ENCODE measurements around the gene PHKG2. TPM values are rescaled to one million over a fixed set of nuclear protein-coding genes. Genes with fewer than 3 reads are reported as not detected.
A peak's percentile ranks its signal among the peaks of the same experiment; 100 is the strongest.
"Not testable (repeated sequence)": the region's sequence is repeated elsewhere in the genome, so short reads cannot be mapped to it uniquely, and the experiment has no call there.

PHKG2 gene, protein sequence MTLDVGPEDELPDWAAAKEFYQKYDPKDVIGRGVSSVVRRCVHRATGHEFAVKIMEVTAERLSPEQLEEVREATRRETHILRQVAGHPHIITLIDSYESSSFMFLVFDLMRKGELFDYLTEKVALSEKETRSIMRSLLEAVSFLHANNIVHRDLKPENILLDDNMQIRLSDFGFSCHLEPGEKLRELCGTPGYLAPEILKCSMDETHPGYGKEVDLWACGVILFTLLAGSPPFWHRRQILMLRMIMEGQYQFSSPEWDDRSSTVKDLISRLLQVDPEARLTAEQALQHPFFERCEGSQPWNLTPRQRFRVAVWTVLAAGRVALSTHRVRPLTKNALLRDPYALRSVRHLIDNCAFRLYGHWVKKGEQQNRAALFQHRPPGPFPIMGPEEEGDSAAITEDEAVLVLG
- total RNA-seq = 34.4 and 42.1 TPM in 2 replicates
- 33.1 TPM for polyA plus RNA-seq (2012)

- peak; percentile 99 for DNase-seq (ENCODE audit: low read depth)
These were observed at the start of gene PHKG2 for GRCh38 chr16:30747799-30748633. Gene PHKG2 (plus strand): TSS chr16:30748425. CDS start chr16:30748821, 396 bp downstream.

DNA sequence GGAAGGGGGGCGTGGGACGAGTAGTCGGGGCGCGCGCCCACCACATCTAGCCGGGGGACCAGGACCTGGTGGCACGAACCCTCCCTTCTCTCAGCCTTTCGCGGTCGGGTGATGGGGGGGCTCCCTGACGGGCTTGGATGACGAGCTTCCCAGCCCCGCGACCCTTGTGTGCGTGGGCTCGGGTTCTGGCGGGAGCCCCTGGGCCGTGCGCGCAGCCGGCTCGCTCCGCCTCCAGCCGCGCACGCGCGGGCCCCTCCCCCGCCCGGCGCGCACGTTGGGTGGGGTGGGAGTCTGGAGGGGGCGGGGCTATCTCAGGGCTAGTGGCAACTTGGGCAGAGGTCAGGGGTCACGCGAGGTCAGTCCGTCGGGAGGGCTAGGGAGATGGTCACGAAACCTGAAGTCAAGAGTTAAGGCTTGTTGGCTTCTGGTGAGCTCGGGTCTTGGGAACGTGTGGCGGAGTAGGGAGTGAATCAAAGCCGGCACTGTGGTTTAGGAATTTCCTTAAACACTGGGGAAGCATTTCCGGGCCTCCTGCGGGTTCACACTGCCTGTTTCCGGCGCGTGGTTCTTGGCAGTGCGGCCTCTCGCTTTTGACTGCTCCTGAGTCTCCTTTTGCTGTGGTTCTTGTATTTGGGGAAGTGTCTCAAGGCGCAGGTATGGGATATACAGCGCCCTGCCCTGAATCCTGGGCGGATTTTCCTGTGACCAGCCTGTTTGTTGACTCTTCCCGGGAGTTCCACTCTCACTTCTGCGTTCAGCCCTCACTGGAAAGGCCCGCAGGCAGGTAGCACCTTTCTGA is 49.2 kb upstream of the PHKG2 start, which contains the start of gene SRCAP:
SRCAP (plus strand) TSS at position 356 of the 799 bp plus-strand sequence. CDS start 1,654 bp downstream, outside the sequence.
- DNase-seq (ENCODE audit: low read depth) = peak; percentile 80

GRCh38 chr16:30699615-30700099 is 48.6 kb upstream of the PHKG2 start:
- no peak for DNase-seq (ENCODE audit: low read depth)

DNA sequence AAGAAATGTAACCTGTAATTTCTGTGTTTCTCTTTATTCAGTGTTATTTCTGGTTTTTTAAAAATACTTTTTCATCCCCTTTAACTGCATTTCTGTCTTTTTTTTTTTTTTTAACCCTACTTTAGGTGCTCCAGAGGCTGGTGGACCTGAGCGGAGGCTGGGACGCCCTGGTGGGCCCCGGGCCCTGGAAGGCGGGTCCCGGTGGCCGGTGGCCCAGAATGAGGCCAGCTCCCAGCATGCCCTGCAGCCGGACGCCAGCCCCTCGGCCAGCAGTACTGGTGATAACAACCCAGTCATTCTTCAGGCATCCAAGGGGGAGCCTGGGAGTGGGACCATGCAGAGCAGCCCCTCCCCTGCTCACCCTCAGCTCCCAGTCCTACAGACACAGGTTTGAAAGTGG is 47.7 kb upstream of the PHKG2 start:
- no peak for DNase-seq (ENCODE audit: low read depth)

DNA sequence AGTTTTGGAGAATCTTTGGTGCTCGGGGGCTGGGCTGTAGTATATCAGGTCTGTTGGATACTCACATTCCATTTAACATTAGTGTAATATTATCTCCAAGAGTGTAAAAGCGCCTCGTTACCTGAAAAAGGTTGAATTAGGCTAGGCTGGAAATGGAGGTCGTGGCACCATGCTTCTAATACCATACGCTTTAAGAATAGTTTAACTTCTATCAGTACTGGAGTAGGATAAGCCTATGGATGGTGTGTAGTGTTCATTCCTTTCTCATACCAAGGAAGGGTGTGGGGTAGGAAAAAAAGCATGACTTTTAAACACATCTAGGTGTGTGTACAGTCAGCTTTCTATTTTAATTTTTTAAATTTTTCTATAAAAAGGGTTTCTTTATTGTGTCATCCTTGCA is 47.3 kb upstream of the PHKG2 start:
- DNase-seq (ENCODE audit: low read depth) = no peak

DNA sequence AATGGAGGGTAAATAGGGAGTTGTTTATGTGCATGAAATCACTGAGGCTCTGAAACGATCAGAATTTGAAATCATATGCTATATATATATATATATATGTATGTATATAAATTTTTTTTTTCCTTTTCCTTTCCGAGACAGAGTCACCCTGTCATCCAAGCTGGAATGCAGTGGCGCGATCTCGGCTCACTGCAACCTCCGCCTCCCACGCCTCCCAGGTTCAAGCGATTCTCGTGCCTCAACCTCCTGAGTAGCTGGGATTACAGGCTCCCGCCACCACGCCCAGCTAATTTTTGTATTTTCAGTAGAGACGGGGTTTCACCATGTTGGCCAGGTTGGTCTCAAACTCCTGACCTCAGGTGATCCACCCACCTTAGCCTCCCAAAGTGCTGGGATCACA is 45.2 kb upstream of the PHKG2 start:
- DNase-seq (ENCODE audit: low read depth) = not testable (repeated sequence)

- DNase-seq (ENCODE audit: low read depth) = no peak
These were observed 44.3 kb upstream of the PHKG2 start for GRCh38 chr16:30703971-30704370.

DNA sequence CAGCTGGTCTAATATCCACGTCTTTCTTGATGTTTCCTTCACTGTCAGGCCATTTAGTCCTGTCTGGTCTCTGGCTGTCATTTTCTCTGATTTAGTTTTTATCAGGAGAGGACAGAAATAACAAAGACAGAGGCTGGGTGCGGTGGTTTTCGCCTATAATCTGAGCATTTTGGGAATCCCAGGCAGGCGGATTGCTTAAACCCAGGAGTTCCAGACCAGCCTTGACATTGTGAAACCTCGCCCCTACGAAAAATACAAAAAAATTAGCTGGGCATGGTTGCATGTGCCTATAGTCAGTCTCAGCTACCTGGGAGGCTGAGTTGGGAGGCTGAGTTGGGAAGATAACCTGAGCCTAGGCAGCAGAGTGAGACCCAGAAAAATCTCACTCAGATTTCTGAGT is 42.2 kb upstream of the PHKG2 start:
- no peak for DNase-seq (ENCODE audit: low read depth)

- no peak for DNase-seq (ENCODE audit: low read depth)
These were observed 37.3 kb upstream of the PHKG2 start for GRCh38 chr16:30710971-30711370.

DNA sequence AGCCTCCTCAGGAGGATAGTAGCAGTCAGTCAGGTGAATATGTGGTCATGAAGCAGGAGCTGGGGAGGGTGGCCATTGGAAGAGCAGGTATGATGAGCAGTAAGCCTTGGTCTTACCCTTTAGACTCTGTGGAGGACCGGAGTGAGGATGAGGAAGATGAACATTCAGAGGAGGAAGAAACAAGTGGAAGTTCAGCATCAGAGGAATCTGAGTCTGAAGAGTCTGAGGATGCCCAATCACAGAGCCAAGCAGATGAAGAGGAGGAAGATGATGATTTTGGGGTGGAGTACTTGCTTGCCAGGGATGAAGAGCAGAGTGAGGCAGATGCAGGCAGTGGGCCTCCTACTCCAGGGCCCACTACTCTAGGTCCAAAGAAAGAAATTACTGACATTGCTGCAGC is 36.5 kb upstream of the PHKG2 start:
- DNase-seq (ENCODE audit: low read depth) = no peak

- DNase-seq (ENCODE audit: low read depth) = no peak
These were observed 32.3 kb upstream of the PHKG2 start for GRCh38 chr16:30715750-30716445.

DNA sequence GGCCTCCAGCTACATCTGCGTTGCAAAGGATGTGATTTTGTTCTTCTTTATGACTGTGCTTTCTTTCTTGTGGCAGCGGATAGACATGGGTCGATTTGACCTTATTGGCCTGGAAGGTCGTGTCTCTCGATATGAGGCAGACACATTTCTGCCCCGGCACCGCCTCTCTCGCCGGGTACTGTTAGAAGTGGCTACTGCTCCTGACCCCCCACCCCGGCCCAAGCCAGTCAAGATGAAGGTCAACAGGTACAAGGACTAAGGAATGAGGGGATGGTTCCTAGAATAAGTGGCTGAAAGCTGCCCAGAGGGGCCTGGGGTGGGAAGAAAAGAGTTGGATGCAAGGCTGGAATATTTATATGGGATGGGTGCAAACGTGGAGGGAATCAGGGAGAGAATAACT is 28.1 kb upstream of the PHKG2 start:
- no peak for DNase-seq (ENCODE audit: low read depth)

DNA sequence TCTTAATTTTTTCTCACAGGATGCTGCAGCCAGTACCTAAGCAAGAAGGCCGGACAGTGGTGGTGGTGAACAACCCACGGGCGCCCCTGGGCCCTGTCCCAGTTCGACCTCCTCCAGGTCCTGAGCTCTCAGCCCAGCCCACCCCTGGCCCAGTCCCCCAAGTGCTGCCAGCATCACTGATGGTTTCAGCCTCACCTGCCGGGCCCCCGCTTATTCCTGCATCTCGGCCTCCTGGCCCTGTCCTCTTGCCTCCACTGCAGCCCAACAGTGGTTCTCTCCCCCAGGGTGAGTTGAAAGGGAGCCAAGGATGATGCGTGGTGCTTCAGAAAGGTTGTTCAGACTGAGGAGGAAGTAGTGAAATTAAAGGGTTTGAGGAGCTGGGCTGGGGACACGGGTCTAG is 27.5 kb upstream of the PHKG2 start:
- no peak for DNase-seq (ENCODE audit: low read depth)

DNA sequence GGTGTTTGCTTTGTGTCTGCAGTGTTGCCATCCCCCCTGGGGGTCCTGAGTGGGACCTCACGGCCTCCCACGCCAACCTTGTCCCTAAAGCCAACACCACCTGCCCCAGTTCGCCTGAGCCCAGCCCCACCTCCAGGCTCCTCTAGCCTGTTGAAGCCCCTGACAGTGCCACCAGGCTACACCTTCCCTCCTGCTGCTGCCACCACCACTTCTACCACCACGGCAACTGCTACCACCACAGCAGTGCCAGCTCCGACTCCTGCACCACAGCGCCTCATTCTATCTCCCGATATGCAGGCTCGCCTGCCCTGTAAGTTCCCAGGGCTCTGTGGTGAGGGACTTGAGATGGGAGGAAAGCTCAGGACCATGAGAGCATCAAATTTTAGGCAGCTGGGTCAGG is 27.1 kb upstream of the PHKG2 start:
- no peak for DNase-seq (ENCODE audit: low read depth)

DNA sequence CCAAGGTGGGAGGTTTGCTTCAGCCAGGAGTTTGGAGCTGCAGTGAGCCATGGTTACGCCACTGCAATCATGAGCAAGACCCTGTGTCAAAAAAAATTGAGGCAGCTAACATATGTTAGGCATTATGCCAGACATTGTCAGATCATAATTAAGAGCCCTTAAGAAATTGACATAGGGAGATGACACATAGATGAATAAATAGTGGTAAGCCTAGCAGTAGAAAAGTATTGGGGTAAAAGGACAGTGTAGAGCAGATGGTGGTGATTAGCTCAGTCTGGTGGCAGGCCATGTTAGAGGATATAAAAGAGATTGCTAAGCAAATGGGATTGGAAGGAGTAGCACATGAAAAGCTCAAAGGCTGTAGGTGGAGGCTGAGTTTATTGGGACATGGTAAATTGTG is 26.6 kb upstream of the PHKG2 start:
- DNase-seq (ENCODE audit: low read depth) = no peak

- no peak for DNase-seq (ENCODE audit: low read depth)
These were observed 25.8 kb upstream of the PHKG2 start for GRCh38 chr16:30722443-30722842.

DNA sequence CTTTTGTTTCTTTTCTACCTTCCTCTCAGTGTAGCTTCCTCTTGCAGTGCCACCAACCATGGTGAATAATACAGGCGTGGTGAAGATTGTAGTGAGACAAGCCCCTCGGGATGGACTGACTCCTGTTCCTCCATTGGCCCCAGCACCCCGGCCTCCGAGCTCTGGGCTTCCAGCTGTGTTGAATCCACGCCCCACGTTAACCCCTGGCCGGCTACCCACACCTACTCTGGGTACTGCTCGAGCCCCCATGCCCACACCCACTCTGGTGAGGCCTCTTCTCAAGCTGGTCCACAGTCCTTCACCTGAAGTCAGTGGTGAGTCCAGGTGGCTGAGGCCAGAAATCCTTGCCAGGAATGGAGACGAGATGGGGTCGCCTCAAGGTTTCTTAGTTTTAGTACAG is 25.3 kb upstream of the PHKG2 start:
- no peak for DNase-seq (ENCODE audit: low read depth)

DNA sequence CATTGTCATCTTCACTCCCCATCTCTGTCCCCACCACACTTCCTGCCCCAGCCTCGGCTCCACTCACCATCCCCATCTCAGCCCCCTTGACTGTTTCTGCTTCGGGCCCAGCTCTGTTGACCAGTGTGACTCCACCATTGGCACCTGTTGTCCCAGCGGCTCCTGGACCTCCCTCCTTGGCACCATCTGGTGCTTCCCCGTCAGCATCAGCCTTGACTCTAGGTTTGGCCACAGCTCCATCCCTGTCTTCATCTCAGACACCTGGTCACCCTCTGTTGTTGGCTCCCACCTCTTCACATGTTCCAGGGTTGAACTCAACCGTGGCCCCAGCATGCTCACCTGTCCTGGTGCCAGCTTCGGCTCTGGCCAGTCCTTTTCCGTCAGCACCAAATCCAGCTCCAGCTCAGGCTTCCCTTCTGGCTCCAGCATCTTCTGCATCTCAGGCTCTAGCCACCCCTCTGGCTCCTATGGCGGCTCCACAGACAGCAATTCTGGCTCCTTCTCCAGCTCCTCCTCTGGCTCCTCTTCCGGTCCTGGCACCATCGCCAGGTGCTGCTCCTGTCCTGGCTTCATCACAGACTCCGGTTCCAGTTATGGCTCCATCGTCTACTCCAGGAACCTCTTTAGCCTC is 24.4 kb upstream of the PHKG2 start:
- no peak for DNase-seq (ENCODE audit: low read depth)

DNA sequence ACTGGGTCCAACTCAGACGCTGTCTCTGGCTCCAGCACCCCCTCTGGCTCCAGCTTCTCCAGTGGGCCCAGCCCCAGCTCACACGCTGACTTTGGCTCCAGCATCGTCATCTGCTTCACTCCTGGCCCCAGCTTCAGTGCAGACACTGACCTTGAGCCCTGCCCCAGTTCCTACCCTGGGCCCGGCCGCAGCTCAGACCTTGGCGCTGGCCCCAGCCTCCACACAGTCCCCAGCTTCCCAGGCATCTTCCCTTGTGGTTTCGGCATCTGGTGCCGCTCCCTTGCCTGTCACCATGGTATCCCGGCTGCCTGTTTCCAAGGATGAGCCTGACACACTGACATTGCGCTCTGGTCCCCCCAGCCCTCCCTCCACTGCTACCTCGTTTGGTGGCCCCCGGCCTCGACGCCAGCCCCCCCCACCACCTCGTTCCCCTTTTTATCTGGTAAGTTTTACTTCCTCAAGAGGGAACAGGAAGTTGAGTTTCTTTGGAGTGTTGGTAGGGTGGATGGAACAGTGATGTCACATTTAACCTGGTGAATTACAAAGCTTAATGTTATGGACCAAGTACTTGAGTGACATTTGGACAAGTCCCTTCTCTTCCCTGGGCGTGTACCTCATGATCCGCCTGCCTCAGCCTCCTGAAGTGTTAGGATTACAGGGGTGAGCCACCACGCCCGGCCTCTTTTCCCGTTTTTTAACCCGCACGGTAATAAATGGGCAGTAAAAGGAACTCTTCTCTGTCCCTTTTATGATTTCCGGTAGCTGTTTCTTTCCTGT is 23.4 kb upstream of the PHKG2 start:
- peak; percentile 75 for DNase-seq (ENCODE audit: low read depth)

Data from myocyte (in vitro differentiated cells).